Measurements from ENCODE around the gene FAM120C. TPM values are rescaled to one million over a fixed set of nuclear protein-coding genes. Genes with fewer than 3 reads are reported as not detected.

Gene FAM120C, protein sequence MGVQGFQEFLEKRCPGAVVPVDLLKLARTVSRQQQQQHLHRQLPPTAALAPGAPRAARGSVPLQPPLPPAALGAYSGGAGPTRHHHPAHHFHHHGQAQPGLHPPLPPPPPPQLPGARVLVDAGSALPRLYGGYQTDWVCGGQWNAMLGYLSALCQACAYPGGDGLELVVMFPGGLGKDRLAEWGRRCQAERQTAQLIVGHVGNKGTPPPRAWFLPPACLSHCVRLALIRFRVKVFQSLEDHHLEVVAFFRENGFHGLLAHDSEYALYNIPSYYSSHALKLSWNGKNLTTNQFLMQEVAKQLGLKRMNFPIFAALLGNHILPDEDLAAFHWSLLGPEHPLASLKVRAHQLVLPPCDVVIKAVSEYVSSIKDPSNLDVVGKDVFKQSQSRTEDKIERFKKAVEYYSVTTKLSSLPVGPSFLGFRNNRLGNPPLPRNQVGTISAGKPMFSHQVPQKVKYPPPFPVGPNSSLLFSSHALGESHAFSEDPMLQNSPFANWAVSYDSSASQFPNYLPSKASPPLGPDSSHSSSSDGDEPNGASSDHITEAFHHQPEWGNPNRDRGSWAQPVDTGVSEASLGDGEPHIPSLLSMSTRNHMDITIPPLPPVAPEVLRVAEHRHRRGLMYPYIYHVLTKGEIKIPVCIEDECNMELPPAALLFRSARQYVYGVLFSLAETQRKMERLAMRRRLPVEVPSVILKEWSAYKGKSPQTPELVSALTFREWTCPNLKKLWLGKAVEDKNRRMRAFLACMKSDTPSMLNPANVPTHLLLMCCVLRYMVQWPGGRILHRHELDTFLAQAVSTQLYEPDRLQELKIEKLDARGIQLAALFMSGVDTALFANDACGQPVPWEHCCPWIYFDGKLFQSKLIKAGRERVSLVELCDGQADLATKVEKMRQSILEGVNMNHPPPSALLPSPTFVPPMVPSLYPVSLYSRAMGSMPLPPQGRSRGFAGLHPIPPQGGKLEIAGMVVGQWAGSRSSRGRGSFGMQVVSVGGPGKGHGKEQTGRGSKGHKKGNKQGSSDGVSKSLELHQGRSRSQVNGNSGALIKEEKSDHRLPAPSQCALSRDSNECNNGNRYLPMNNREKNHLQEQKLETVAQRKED
- total RNA-seq (1 to 10 TPM; 8.2 to 9.0 TPM), polyA plus RNA-seq (4.8 TPM)

DNA sequence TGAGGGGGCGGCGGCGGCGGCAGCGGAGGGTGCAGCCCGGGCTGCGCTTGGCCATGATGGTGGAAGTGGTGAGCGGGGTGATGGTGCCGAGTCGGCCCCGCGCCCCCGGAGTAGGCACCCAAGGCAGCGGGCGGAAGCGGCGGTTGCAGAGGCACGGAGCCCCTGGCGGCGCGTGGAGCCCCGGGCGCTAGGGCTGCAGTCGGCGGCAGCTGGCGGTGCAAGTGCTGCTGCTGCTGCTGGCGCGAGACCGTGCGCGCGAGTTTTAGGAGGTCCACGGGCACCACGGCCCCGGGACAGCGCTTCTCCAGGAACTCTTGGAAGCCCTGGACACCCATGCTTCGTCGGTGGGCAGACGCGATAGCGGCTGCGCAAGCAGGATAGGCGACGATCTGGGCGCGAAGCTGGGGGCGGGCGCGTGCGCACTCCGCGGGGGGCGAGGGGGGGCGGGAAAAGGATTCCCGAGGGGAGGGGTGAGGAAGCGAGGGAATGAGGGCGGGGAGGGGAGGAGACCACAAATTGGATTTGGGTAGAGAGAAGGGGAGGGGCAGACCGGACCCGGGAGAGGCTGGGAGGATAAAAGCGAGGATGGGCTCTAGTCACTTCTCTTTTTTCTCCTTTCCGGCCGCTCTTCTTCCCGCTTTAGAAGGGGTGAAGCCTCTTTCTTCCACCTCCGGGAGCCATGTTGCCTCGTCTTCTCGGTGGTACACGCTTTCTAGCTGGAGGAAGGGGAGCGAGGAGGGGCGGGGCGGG lies at the start of gene FAM120C:
Gene FAM120C (minus strand): TSS at position 391 of the 750 bp plus-strand sequence. CDS start 56 bp downstream, at position 335.
- peak within 1 kb of the TSS; percentile 83 to 94 (median 86) for H3K4me3 Mint-ChIP-seq
- H3K27me3 Mint-ChIP-seq, result peaks cover 0 to 8% of the 10 kb centered on the region in 2 donors
- peaks cover 0 to 17% (median 0%) of the 10 kb centered on the region in 3 donors for H3K36me3 Mint-ChIP-seq
- peak within 1 kb of the TSS; percentile 78 to 94 (median 90) for H3K27ac Mint-ChIP-seq
- H3K9me3 ChIP-seq (ENCODE audit: low read length), result no peaks in the 10 kb centered on the region
- H3K4me1 Mint-ChIP-seq, result peaks cover 38 to 46% (median 41%) of the 10 kb centered on the region in 3 donors
- peaks cover 38% of the 10 kb centered on the region for H3K4me1 ChIP-seq (ENCODE audit: insufficient read depth, low read length)
- peak within 1 kb of the TSS; percentile 49 for H3K4me3 ChIP-seq (ENCODE audit: low read length)
- peaks cover 0 to 3% (median 0%) of the 10 kb centered on the region in 5 donors for H3K9me3 Mint-ChIP-seq
- peak within 1 kb of the TSS; percentile 79 for H3K27ac ChIP-seq (ENCODE audit: low read depth, low read length)
- ChIA-PET POLR2A (interaction anchor here (0.6 to 2.6 kb wide), 4 partner anchors 140 to 1306 kb away, joined by 3 to 15 read pairs (median 10); partner anchors contain the start of gene PHF8), CTCF (no interaction called here)
- H3K27me3 ChIP-seq (ENCODE audit: insufficient read depth, low read length, poor library complexity, severe bottlenecking), result no peaks in the 10 kb centered on the region
- no peaks in the 10 kb centered on the region for H3K36me3 ChIP-seq (ENCODE audit: insufficient read depth, low read length)
- peak; percentile 39 to 71 (median 64) for DNase-seq

DNA sequence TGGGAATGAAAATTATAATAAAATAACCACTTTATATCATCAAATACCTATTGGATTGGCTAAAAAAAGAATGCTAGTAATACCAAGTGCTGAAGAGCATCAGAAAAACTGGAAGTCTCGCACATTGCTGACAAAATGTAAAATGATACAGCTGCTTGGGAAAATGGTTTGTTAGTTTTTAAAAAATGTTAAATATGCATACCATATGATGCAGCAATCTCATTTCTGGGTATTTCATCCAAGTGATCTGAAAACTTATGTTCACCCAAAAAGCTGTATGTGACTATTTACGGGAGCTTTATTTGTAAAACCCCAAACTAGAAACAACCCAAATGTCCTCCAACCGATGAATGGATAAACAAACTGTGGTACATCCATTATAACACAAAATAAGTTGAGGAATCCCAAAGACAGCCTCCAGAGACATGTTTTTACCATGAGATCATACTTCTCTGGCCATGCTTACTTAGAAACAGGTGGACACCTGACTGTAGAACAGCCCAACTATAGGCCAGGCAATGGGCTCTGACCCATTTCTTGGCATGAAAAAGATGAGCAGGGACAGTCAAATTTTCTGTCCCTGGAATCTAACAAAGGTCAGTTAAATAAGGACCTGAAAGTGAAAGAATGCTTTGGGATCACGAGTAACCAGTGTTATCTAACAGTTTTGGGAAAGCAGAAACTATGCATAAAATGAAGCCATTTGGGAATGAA lies 47.5 kb upstream of the FAM120C start:
- no peaks in the 10 kb centered on the region for H3K9me3 Mint-ChIP-seq
- Histone ChIP-seq H3K27ac (ENCODE audit: low read depth, low read length) (no peak overlapping the region), H3K4me1 (ENCODE audit: insufficient read depth, low read length) (no peaks in the 10 kb centered on the region), H3K9me3 (ENCODE audit: low read length) (no peaks in the 10 kb centered on the region), H3K27me3 (ENCODE audit: insufficient read depth, low read length, poor library complexity, severe bottlenecking) (no peaks in the 10 kb centered on the region), H3K4me3 (ENCODE audit: low read length) (no peak overlapping the region), H3K36me3 (ENCODE audit: insufficient read depth, low read length) (no peaks in the 10 kb centered on the region)
- no peaks in the 10 kb centered on the region for H3K4me1 Mint-ChIP-seq
- POLR2A ChIA-PET, result no interaction called here
- peaks cover under 1 to 5% of the 10 kb centered on the region in 2 donors for H3K27me3 Mint-ChIP-seq
- CTCF ChIA-PET, result no interaction called here
- H3K4me3 Mint-ChIP-seq, result no peak overlapping the region
- H3K36me3 Mint-ChIP-seq, result no peaks in the 10 kb centered on the region
- DNase-seq, result no peak
- H3K27ac Mint-ChIP-seq, result no peak overlapping the region

DNA sequence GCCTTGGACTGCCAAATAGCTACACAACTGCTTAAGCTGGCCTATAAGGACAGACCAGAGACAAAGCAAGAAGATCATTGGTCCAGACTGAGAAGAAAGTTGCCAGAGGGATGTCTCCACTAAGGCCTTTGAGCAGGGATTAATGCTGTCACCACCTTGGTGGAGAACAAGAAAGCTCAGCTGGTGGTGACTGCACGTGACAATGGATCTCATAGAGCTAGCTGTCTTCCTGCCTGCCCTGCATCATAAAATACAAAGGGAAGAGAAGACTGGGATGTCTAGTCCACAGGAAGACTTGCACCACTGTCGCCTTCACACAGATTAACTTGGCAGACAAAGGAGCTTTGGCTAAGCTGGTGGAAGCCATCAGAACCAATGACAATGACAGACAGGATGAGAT lies 40.5 kb upstream of the FAM120C start:
- Histone ChIP-seq H3K27me3 (ENCODE audit: insufficient read depth, low read length, poor library complexity, severe bottlenecking) (no peaks in the 10 kb centered on the region), H3K27ac (ENCODE audit: low read depth, low read length) (no peak overlapping the region), H3K9me3 (ENCODE audit: low read length) (no peaks in the 10 kb centered on the region), H3K4me1 (ENCODE audit: insufficient read depth, low read length) (no peaks in the 10 kb centered on the region), H3K4me3 (ENCODE audit: low read length) (no peak overlapping the region), H3K36me3 (ENCODE audit: insufficient read depth, low read length) (no peaks in the 10 kb centered on the region)
- Mint-ChIP-seq H3K27ac (peak overlapping the region in 1 of 8 donors; percentile 15), H3K4me1 (no peaks in the 10 kb centered on the region), H3K36me3 (no peaks in the 10 kb centered on the region), H3K9me3 (no peaks in the 10 kb centered on the region), H3K27me3 (peaks cover 0 to 2% of the 10 kb centered on the region in 2 donors), H3K4me3 (no peak overlapping the region)
- DNase-seq, result no peak
- ChIA-PET CTCF (no interaction called here), POLR2A (no interaction called here)

DNA sequence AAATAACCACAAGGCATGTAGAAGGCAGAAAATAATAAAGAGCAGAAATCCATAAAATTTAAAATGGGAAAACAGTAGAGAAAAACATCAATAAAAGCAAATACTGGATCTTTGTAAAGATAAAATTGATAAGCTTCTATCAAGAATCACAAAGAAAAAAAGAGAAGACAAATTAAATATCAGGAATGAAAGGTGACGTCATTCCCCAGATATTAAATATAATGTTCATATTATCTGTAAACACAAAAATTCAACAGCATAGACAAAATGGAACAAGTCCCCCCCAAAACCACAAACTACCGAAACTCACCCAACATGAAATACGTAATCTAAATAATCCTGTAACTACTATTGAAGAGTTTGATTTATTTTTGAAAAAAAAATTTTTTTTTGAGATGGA lies 30.5 kb upstream of the FAM120C start:
- Mint-ChIP-seq H3K9me3 (no peaks in the 10 kb centered on the region), H3K4me1 (no peaks in the 10 kb centered on the region), H3K27me3 (peaks cover 5 to 11% of the 10 kb centered on the region in 2 donors), H3K36me3 (no peaks in the 10 kb centered on the region), H3K27ac (no peak overlapping the region), H3K4me3 (no peak overlapping the region)
- Histone ChIP-seq H3K4me3 (ENCODE audit: low read length) (no peak overlapping the region), H3K4me1 (ENCODE audit: insufficient read depth, low read length) (no peaks in the 10 kb centered on the region), H3K27ac (ENCODE audit: low read depth, low read length) (no peak overlapping the region), H3K9me3 (ENCODE audit: low read length) (no peaks in the 10 kb centered on the region), H3K27me3 (ENCODE audit: insufficient read depth, low read length, poor library complexity, severe bottlenecking) (no peaks in the 10 kb centered on the region), H3K36me3 (ENCODE audit: insufficient read depth, low read length) (no peaks in the 10 kb centered on the region)
- POLR2A ChIA-PET, result no interaction called here
- CTCF ChIA-PET, result no interaction called here
- no peak for DNase-seq

DNA sequence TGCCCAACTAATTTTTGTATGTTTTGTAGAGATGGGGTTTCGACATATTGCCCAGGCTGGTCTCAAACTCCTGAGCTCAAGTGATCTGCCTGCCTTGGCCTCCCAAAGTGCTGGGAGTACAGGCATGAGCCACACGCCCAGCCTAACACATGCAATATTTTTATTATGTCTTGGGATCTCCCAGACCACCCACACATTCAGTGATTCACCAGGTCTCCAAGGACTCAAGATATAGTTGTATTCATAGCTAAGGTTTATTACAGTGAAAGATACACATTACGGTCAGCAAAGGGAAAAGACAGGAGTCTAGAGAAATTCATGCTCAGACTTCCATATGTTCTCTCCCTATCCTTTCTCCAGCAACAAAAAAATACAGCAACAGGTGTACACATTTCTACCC lies 25.5 kb upstream of the FAM120C start:
- Histone ChIP-seq H3K27me3 (ENCODE audit: insufficient read depth, low read length, poor library complexity, severe bottlenecking) (no peaks in the 10 kb centered on the region), H3K36me3 (ENCODE audit: insufficient read depth, low read length) (no peaks in the 10 kb centered on the region), H3K4me1 (ENCODE audit: insufficient read depth, low read length) (no peaks in the 10 kb centered on the region), H3K4me3 (ENCODE audit: low read length) (no peak overlapping the region), H3K9me3 (ENCODE audit: low read length) (no peaks in the 10 kb centered on the region), H3K27ac (ENCODE audit: low read depth, low read length) (no peak overlapping the region)
- DNase-seq, result no peak
- Mint-ChIP-seq H3K36me3 (no peaks in the 10 kb centered on the region), H3K4me1 (no peaks in the 10 kb centered on the region), H3K27me3 (peaks cover 15 to 16% of the 10 kb centered on the region in 2 donors), H3K9me3 (no peaks in the 10 kb centered on the region), H3K27ac (no peak overlapping the region), H3K4me3 (no peak overlapping the region)
- POLR2A ChIA-PET, result no interaction called here
- CTCF ChIA-PET, result no interaction called here

DNA sequence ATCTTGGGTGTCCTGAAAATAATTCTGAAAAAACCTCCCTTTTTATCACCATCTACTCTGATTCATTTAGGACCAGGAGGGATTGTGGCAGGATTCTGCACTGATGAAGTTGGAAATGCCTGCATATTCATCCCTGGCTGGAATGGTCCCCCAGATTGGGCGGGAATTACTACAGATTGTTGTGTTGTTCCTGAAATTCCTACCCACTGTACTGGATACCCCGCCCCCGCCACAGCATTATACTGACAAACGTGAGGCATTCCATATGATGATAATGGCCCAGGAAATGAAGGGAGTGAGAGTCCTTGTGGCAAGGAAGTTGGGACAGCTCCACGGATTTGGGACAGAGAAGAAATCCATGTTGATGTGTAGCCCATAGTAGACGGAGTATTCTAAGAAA lies 15.2 kb upstream of the FAM120C start:
- Mint-ChIP-seq H3K27ac (no peak overlapping the region), H3K9me3 (peaks cover 0 to 2% (median 0%) of the 10 kb centered on the region in 5 donors), H3K4me3 (no peak overlapping the region), H3K36me3 (no peaks in the 10 kb centered on the region), H3K27me3 (peaks cover 10 to 15% of the 10 kb centered on the region in 2 donors), H3K4me1 (no peaks in the 10 kb centered on the region)
- DNase-seq, result no peak
- H3K9me3 ChIP-seq (ENCODE audit: low read length), result no peaks in the 10 kb centered on the region
- POLR2A ChIA-PET, result no interaction called here
- CTCF ChIA-PET, result no interaction called here
- H3K27me3 ChIP-seq (ENCODE audit: insufficient read depth, low read length, poor library complexity, severe bottlenecking), result no peaks in the 10 kb centered on the region
- H3K36me3 ChIP-seq (ENCODE audit: insufficient read depth, low read length), result no peaks in the 10 kb centered on the region
- no peaks in the 10 kb centered on the region for H3K4me1 ChIP-seq (ENCODE audit: insufficient read depth, low read length)
- no peak overlapping the region for H3K27ac ChIP-seq (ENCODE audit: low read depth, low read length)
- no peak overlapping the region for H3K4me3 ChIP-seq (ENCODE audit: low read length)

DNA sequence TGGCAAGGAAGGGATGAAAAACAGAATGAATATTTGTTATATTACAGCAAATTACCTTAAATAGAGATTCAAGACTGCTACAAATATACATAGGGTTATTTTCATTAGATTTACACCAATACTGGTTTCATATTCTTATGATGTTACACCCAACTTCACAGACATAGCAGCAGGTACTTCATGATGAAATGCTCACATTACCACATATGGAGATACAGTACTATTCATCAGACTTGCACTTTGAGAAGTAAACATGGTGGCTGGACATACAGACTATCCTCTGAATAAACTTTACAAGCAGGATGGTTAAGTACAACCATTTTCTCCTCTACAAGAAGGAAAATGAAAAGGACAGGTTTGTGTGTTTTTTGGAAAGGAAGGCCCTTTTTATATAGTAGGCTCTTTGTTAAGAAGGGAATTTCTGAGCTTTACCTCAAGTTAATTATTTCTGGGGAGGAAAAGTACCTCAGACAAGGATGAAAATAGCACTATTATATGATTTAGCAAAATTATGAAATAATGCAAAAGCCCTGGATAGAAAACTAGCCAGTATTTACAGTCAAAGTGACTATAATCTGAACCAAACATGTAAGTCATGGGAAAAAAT lies 12.0 kb upstream of the FAM120C start:
- peaks cover 0 to 2% (median 0%) of the 10 kb centered on the region in 3 donors for H3K36me3 Mint-ChIP-seq
- H3K27ac ChIP-seq (ENCODE audit: low read depth, low read length), result no peak overlapping the region
- CTCF ChIA-PET, result no interaction called here

More for the DNA sequence above, 12.0 kb upstream of the FAM120C start:
- no peaks in the 10 kb centered on the region for H3K36me3 ChIP-seq (ENCODE audit: insufficient read depth, low read length)
- DNase-seq, result no peak
- H3K27me3 Mint-ChIP-seq, result peaks cover 4 to 11% of the 10 kb centered on the region in 2 donors
- no peak overlapping the region for H3K4me3 ChIP-seq (ENCODE audit: low read length)
- no peaks in the 10 kb centered on the region for H3K4me1 ChIP-seq (ENCODE audit: insufficient read depth, low read length)
- H3K9me3 ChIP-seq (ENCODE audit: low read length), result no peaks in the 10 kb centered on the region
- POLR2A ChIA-PET, result no interaction called here
- no peaks in the 10 kb centered on the region for H3K9me3 Mint-ChIP-seq
- H3K27ac Mint-ChIP-seq, result no peak overlapping the region
- H3K4me3 Mint-ChIP-seq, result no peak overlapping the region
- H3K27me3 ChIP-seq (ENCODE audit: insufficient read depth, low read length, poor library complexity, severe bottlenecking), result no peaks in the 10 kb centered on the region
- no peaks in the 10 kb centered on the region for H3K4me1 Mint-ChIP-seq

All from CD8-positive, alpha-beta memory T cell (primary cell).